Placental epithelial cell (primary cell): Measurements from ENCODE around the gene DCTN5. TPM values are rescaled to one million over a fixed set of nuclear protein-coding genes. Genes with fewer than 3 reads are reported as not detected.

Source experiments
- total RNA-seq: library from RNA; depleted of rRNA; stranded (reverse); fragments of >200 nt; gene quantifications from 2 replicates; pipeline ENCODE4 v1.2.3, GENCODE V29; 2012

Gene DCTN5
- 25.5 and 54.8 TPM in 2 replicates for total RNA-seq

DNA sequence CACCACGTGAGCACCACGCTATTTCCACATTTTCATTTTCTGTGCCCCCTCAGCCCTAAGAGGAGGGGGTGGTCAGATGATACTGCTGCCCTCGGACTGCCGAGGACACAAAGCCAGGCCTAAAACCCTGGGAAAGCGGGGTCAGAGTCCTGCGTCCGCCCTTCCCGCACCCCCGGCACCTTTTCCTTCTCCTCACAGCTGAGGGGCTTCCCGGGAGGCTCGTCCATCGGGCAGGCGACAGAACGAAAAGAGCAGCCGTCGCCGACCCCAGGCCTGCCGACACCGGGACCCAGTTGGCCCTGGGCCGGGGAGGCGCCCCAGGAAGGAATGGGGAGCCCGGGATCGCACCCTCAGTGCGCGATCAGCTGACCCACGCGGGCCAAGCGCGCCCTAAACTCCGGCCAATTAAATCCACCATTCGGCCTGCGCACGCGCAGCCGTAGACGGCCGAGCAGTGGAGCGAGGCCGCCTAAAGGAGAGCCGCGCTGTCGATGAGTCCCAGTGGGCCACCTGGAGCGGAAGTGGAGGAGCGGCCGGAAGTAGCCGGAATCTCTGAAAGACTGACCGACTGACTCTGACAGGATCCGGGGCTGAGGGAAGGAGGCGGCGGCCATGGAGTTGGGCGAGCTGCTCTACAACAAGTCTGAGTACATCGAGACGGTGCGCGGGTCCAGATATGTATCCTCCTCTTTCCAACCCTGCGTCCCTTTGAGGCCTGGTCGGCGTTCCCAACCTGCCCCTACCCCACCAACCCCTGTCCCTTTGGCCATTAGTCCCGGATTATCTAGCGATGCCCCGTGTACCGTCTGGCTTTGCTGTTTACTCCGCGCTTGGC lies at the start of gene DCTN5, which contains the start of gene PALB2:
TSS of gene DCTN5 (plus strand) at position 536 of the 835 bp plus-strand sequence. CDS start at position 613, 77 bp downstream.
TSS of gene PALB2 (minus strand) at position 380 of the 835 bp plus-strand sequence. CDS start at position 227, 153 bp downstream.

DNA sequence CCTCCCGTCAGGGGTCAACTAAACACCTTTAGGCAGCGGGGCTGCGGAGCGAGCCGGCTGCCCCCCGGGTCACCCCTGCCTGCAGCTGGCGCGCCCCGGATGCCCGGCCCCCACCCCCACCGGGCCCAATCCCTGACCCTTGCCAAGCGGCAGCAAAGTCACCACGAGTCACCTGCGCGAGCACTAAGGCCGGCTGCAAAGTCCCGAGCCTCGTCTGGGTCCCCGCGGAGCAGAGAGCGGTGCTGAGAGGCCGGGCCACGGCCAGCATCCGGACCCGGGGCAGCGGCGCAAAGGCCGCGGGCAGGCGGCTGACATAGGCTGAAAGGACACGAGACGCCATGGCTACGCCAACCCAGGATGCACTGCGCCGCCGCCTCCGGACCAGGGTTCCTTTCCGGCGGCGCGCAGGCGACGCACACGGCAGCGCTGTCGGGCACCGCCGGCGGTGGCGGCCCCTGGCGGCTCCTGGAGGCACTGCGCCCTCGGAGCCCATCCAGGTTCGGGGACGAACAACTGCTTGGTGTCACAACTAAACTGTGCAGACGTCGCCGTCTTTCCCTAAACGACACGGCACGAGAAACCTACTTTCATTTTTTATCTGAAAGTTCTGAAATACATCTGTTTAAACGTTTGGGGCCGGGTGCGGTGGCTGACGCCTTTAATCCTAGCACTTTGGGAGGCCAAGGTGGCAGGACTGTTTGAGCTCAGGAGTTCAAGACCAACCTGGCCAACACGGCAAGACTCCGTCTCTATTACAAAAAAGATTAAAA lies 45.1 kb upstream of the DCTN5 start, which contains the start of gene NDUFAB1:
TSS of gene NDUFAB1 (minus strand) at position 366 of the 770 bp plus-strand sequence. CDS start at position 340, 26 bp downstream.

DNA sequence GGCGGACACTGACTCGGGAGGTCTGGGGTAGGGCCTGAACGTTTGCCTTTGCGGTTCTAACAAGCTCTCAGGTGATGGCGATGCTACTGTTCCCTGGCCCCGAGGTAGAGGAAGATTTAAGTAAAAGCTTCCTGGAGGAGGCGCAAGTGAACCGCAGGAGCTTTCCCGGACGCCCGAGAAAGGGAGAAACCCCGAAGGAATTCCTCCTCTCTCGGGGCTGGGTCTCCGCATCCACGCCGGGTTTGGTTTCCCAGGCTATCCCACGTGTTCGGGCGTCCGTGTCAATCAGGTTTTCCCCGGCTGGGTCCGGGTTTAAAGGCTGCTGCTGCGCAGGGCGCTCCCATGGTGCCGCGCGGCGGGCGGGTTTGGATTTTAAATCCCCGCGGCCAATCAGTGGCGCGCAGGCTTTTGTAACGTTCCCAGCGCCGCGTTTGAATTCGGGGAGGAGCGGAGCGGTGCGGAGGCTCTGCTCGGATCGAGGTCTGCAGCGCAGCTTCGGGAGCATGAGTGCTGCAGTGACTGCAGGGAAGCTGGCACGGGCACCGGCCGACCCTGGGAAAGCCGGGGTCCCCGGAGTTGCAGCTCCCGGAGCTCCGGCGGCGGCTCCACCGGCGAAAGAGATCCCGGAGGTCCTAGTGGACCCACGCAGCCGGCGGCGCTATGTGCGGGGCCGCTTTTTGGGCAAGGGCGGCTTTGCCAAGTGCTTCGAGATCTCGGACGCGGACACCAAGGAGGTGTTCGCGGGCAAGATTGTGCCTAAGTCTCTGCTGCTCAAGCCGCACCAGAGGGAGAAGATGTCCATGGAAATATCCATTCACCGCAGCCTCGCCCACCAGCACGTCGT lies 37.4 kb downstream of the DCTN5 start, which contains the start of gene PLK1:
TSS of gene PLK1 (plus strand) at position 460 of the 844 bp plus-strand sequence. CDS start at position 504, 44 bp downstream.

DNA sequence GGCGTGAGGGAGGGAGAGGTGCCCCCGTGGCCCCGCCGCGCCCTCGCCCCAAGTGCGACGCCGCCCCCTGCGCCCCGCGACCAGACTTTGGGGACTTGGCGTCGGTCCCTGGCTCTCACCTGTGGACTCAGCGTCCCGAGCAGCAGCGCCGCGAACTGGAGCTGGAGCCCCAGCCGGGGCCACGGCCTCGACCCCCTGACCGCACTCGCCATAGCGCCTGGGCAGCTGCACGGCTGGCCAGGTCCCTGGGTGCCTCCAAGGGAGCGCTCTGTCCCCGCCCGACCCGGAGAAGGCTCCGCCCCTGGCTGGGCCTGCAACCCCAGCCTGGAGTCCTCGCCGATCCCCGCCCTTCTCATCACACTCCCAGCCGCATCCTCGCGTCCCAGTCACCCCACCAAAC lies 71.7 kb downstream of the DCTN5 start, which contains the start of gene ERN2:
TSS of gene ERN2 (minus strand) at position 247 of the 400 bp plus-strand sequence. CDS start at position 212, 35 bp downstream.

Other genes starting within 250 kb of the DCTN5 start
- 27.8 and 29.8 TPM in 2 replicates for gene COG7, start 188.3 kb upstream of the DCTN5 start, total RNA-seq
- gene GGA2, start 131.0 kb upstream of the DCTN5 start, total RNA-seq, result 43.5 and 47.9 TPM in 2 replicates
- 31.8 and 52.3 TPM in 2 replicates for gene EARS2, start 84.1 kb upstream of the DCTN5 start, total RNA-seq
- 66.3 and 189 TPM in 2 replicates for gene UBFD1, start 83.7 kb upstream of the DCTN5 start, total RNA-seq
- gene NDUFAB1, start 45.1 kb upstream of the DCTN5 start, total RNA-seq, result 61.2 and 97.1 TPM in 2 replicates
- 8.2 and 12.4 TPM in 2 replicates for gene PALB2, start 156 bp upstream of the DCTN5 start, total RNA-seq
- 7.1 and 12.4 TPM in 2 replicates for gene PLK1, start 37.4 kb downstream of the DCTN5 start, total RNA-seq
- gene ERN2, start 71.8 kb downstream of the DCTN5 start, total RNA-seq, result 0.87 TPM in 1 of 2 replicates, not detected in the other
- gene CHP2, start 113.6 kb downstream of the DCTN5 start, total RNA-seq, result not detected in 2 replicates
- not detected in 2 replicates for gene PRKCB, start 194.5 kb downstream of the DCTN5 start, total RNA-seq